Epithelial cell of esophagus (primary cell): ENCODE results near the gene SPRR3.
A peak's percentile ranks its signal among the peaks of the same experiment; 100 is the strongest.

ENCODE experiments used
- DNase-seq: peaks from one replicate; pipeline ENCODE4 v3.0.0; 2010; ENCODE audit warnings: low read depth
- H3K4me3 ChIP-seq: 2 replicates; pipeline ENCODE4 v1.5.1; 2011; ENCODE audit warnings: mild to moderate bottlenecking, low read length, control low read depth
- TF ChIP-seq, protein P1 (sequence below): IDR thresholded peaks from 2 replicates; pipeline ENCODE4 v1.5.1; 2011; ENCODE audit warnings: low read depth, mild to moderate bottlenecking, low read length, control low read depth, inconsistent platforms; ENCODE audit not compliant: insufficient read depth; ENCODE audit errors: missing control alignments

SPRR3 gene, protein sequence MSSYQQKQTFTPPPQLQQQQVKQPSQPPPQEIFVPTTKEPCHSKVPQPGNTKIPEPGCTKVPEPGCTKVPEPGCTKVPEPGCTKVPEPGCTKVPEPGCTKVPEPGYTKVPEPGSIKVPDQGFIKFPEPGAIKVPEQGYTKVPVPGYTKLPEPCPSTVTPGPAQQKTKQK

DNA sequence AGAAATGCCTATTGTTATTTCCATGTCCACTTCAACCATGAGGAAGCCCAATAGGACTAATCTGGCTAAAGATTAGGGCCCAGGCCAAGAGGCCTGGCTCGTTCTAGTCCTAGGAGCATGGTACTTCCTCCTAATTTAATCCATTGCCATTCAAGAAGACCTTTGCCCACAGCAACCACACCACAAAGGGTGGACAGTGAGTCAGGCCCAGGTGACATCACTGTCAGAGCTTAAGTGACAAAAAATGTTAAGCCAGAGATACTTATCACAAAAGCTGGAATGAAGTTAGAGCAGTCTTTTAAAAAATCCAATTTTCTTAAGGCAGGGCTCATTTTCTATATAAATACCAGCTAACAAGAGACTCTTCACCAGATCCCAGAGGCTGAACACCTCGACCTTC, at the start of gene SPRR3:
SPRR3 (plus strand) TSS at position 368 of the 400 bp plus-strand sequence. CDS start 1,272 bp downstream, outside the sequence.
- TF ChIP-seq, protein P1, sequence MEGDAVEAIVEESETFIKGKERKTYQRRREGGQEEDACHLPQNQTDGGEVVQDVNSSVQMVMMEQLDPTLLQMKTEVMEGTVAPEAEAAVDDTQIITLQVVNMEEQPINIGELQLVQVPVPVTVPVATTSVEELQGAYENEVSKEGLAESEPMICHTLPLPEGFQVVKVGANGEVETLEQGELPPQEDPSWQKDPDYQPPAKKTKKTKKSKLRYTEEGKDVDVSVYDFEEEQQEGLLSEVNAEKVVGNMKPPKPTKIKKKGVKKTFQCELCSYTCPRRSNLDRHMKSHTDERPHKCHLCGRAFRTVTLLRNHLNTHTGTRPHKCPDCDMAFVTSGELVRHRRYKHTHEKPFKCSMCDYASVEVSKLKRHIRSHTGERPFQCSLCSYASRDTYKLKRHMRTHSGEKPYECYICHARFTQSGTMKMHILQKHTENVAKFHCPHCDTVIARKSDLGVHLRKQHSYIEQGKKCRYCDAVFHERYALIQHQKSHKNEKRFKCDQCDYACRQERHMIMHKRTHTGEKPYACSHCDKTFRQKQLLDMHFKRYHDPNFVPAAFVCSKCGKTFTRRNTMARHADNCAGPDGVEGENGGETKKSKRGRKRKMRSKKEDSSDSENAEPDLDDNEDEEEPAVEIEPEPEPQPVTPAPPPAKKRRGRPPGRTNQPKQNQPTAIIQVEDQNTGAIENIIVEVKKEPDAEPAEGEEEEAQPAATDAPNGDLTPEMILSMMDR, result no peak
- DNase-seq, result no peak

DNA sequence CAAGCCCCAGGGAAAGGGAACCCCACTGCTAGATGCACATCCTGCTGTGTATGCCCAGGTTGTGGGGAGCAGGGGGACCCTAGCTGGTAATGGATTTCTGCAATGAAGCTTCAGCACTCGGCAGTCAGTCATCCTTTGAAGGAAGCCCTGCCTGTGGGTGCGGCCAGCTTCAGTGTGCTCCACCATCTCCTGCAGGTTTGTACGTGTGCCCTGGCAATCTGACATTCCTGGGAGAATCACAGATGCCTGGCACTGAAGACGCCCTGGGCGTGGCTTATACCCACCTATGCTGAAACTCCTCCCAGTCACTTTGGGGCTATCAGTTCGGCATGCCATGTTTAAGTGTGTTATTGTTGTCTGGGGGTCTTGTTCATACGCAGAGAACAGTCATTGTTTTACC, 47.8 kb upstream of the SPRR3 start:
- TF ChIP-seq, protein P1, result no peak
- peak overlapping the region; percentile 7 for H3K4me3 ChIP-seq
- peak; percentile 97 for DNase-seq

More for the DNA sequence above, at the start of gene SPRR3:
- H3K4me3 ChIP-seq, result no peak within 1 kb of the TSS

DNA sequence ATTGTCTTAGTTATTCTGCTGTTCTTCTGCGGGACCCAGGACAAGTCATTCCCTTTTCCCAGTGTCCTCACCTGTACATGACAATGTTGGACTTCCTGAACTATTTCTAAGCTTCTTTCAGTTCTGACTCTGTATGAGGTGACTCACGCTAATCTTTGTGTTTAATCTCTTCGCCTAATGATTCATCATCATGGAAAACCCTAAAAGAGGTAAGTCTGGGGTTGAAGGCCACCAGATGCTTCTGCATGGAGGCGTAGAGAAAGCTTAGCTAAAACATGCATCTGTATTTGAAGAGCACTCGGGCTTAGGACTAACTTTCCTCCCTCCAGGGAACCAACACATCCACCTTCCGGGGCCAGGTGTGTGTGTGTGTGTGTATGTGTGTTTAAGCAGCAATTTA, 47.1 kb upstream of the SPRR3 start:
- peak; percentile 92 for DNase-seq
- peak overlapping the region; percentile 7 for H3K4me3 ChIP-seq
- TF ChIP-seq, protein P1, result no peak

DNA sequence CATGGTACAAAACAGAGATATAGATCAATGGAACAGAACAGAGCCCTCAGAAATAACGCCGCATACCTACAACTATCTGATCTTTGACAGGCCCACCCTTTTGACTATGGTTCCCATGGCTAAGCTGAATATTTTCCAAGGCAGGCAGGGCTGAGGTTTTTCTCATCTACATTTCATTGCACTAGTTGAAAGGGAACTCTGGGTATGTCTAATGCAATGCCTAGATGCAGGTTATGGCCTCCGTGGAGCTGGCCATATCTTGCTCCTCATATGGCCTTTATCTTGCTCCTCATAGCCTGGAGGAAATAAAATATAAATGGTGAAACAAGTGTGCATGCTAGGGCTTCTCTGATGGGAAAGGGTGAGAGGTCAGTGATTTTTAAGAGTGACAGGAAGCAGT, 44.0 kb upstream of the SPRR3 start:
- DNase-seq, result no peak
- TF ChIP-seq, protein P1, result no peak

DNA sequence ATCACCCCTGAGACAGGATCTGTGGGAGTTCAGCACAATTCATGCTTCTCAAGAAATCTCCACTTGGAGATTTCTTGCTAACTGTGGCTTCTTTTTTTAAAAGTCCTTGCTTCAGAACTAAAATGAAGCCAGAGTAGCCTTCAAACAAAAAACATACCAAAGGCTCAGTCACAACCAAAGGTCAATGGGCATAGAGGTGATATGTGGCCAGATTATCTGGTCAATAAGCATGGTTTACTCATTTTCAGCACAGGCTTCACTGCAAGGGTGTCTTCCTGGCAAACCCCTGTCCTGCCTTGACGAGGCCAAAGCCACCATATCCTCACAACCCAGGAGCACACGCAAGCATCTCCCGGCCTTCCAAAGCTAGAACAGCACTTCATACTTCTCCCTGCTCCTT, 42.3 kb upstream of the SPRR3 start:
- TF ChIP-seq, protein P1, result no peak
- DNase-seq, result no peak
- no peak overlapping the region for H3K4me3 ChIP-seq

More for the DNA sequence above, 44.0 kb upstream of the SPRR3 start:
- H3K4me3 ChIP-seq, result no peak overlapping the region

DNA sequence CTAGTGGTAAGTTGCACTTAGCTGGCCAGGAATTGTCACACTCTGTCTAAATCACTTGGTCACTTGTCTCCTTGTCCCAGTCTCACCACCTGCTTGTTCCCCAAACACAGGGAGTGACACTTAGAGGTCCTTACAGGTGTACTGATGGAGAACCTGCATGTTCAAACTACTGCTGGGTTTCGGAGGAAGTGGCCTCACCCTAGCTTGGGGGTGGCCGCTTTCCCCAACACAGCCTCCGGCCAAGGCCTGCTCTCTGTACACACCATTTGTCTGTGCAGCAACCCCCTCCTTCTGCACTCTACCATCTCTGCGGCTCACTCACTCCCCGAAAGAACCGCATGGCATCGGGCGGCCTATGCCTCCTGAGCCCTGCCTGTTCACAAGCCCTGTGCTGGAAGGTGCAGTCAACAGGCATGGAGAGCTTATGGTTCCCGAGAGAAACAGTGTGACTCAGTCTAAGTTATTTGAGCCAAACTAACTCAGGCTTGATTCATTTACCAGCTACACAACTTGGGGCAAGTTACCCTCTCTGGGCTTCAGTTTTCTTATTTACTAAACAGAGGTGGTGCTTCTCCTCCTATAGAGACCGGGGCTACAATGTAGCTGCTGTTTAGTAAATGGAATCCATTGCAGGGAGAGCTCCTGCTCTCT, 41.6 kb upstream of the SPRR3 start:
- DNase-seq, result peak; percentile 67
- no peak overlapping the region for H3K4me3 ChIP-seq
- TF ChIP-seq, protein P1, result no peak
